GM10248 (cell line): ENCODE data around the gene TTLL5.

ENCODE experiments used
- CTCF ChIA-PET: fragments of 300-600 bp; sonication (Branson Sonifier 250); formaldehyde crosslinking; extraction: SDS; loops from one replicate; lab custom pipeline; 2021; ENCODE audit warnings: antibody characterized with exemption; lab: Yijun Ruan, JAX
- POLR2A ChIA-PET: fragments of 350-650 bp; sonication (Branson Sonifier 250); formaldehyde crosslinking; extraction: SDS; loops from one replicate; lab custom pipeline; 2020; ENCODE audit warnings: antibody characterized with exemption; lab: Yijun Ruan, JAX
- DNase-seq: peaks from one replicate; pipeline ENCODE4 v3.0.0; 2012; ENCODE audit errors: extremely low spot score
- TF ChIP-seq, protein P1 (sequence below): IDR thresholded peaks from 2 replicates; pipeline ENCODE4 v1.5.1; 2012; ENCODE audit warnings: mild to moderate bottlenecking, low read depth; ENCODE audit errors: extremely low read depth, missing control alignments, control extremely low read depth

Gene TTLL5

DNA sequence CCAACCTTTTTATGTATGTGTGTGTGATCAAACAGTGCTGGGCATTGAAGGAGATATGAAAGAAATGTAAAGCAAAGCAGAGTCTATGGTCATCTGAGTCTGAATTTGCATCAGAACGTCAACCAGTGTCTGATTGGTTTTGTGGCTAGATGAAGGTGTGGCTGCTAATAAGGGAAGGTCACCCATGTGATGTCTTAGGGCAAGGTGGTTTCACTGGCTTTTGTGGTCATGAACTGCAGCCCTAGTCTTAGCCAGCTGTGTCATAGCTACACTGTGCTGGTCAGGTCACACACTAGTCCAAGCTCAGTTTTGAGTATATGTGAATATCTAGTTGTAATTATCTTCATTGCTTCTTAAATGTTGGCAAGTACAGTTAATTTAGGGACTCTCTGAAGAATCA lies 214.9 kb downstream of the TTLL5 start:
- ChIA-PET CTCF (interaction anchor here (1.0 to 1.9 kb wide), 5 partner anchors 17 to 167 kb away, joined by 4 to 9 read pairs (median 5); partner anchors contain the start of gene TGFB3), POLR2A (no interaction called here)
- TF ChIP-seq, protein P1, sequence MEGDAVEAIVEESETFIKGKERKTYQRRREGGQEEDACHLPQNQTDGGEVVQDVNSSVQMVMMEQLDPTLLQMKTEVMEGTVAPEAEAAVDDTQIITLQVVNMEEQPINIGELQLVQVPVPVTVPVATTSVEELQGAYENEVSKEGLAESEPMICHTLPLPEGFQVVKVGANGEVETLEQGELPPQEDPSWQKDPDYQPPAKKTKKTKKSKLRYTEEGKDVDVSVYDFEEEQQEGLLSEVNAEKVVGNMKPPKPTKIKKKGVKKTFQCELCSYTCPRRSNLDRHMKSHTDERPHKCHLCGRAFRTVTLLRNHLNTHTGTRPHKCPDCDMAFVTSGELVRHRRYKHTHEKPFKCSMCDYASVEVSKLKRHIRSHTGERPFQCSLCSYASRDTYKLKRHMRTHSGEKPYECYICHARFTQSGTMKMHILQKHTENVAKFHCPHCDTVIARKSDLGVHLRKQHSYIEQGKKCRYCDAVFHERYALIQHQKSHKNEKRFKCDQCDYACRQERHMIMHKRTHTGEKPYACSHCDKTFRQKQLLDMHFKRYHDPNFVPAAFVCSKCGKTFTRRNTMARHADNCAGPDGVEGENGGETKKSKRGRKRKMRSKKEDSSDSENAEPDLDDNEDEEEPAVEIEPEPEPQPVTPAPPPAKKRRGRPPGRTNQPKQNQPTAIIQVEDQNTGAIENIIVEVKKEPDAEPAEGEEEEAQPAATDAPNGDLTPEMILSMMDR, result no peak
- peak; percentile 70 for DNase-seq

DNA sequence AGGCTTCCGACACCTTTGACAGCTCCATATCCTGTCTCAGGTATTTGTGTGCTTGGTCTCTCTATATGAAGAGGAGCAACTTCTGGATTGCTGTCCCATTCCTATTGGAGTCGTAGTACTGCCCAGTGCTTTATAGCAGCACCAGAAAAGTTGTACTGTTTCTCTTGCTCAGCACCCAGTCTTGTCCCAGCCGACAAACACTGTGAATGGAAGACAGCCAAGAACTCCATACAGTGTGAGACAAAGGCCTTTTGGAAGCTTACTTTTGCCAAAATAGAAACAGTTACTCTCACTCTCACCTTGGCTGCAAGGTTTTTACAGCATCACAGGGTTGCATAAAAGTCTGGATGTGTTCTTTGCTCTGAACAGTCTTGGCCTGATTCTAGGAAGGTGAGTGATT lies 215.5 kb downstream of the TTLL5 start:
- TF ChIP-seq, protein P1, result no peak
- POLR2A ChIA-PET, result no interaction called here
- CTCF ChIA-PET, result interaction anchor here (1.0 to 1.9 kb wide), 6 partner anchors 17 to 167 kb away, joined by 4 to 9 read pairs (median 5); partner anchors contain the start of gene TGFB3
- no peak for DNase-seq

DNA sequence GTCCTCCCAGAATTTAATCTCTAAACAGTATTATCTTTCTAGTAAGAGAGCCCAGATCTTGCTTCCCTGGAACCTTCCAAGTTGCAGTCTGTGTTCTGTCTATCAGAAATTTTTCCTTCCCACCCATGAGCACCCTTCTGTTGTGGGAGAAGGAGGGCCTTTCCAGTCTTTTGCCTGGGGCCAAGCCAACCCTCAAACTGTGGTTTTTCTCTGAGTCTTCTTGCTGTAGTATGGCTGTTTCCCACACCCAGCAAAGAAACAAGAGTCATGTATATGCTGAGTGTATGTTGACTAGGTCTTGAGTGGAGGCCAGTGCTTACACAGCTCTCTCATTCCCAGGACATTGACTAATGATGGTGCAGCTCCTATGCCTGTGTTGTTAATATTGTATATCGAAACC lies 216.2 kb downstream of the TTLL5 start:
- POLR2A ChIA-PET, result no interaction called here
- TF ChIP-seq, protein P1, result no peak
- CTCF ChIA-PET, result interaction anchor here (1.2 to 1.9 kb wide), 2 partner anchors 30 to 105 kb away, joined by 6 to 9 read pairs; partner anchors contain the start of gene TGFB3
- DNase-seq, result no peak

DNA sequence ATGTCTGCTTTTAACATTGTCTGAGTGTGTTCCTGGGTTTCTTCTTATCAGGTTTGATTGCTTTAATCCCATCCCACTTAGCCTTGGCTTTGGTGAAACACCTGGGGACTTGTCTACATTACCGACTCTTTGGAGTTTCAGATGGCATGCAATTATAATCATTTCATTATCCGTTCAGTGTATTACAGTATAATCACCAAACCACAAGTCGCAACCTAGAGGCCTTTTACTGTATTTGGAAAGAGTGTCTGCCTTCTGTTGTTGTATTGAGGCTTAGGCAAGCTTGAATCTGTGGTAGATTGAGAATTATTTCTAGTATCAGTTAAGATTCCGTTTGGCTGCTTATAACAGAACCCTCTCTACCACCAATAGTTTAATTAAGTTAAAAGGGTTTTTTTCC lies 216.8 kb downstream of the TTLL5 start:
- no peak for DNase-seq
- TF ChIP-seq, protein P1, result no peak
- ChIA-PET POLR2A (no interaction called here), CTCF (interaction anchor here (1.2 kb wide), 1 partner anchor 29 kb away, joined by 6 read pairs; no protein-coding TSS in a partner anchor)

DNA sequence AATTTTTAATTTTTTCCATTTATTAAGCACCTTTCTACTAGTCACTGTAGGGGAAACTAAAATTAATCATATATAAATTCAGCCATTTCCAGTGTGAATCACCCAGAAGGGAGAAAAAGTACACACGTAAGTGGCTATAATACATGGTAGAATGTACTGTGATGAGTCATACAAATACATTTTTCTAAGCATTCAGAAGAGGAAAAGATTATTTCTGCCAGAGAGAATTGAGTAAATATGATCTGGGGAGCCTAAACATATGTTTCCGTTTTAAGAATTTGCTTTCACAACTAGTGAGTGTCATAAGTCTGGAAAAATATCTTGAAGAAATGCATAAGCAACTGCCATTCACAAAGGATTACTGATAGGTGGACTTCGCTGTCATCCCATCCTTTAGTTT lies 218.0 kb downstream of the TTLL5 start:
- ChIA-PET CTCF (interaction anchor here (1.0 to 4.0 kb wide), 3 partner anchors 9 to 102 kb away, joined by 3 to 28 read pairs (median 3); no protein-coding TSS in a partner anchor), POLR2A (no interaction called here)
- TF ChIP-seq, protein P1, result no peak
- DNase-seq, result peak; percentile 18

DNA sequence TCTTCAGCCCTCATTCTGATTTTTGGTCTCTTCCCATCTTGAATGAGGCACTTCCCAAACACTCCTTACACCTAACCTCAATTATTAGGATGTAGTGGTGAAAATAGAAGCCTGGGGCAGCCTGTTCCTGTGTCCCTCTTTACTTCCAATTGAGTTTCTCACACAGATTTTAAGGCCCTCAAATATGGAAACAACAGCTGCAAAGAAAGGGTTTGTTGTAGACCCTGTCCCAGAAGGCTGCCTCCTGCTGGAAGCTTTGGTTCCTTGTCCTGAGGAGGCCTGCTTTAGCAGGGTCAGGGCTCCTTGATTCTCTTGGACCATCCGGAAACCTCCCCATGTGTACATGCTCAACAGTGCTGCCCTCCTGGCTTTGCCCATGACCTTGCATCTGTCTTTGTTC lies 219.5 kb downstream of the TTLL5 start:
- TF ChIP-seq, protein P1, result no peak
- CTCF ChIA-PET, result interaction anchor here (1.2 to 4.4 kb wide), 5 partner anchors 8 to 303 kb away, joined by 3 to 28 read pairs (median 6); partner anchors contain the start of gene TGFB3
- DNase-seq, result no peak
- POLR2A ChIA-PET, result no interaction called here
